Prostate gland (tissue), 2 donors: ENCODE measurements around the gene FANCD2OS. TPM values are rescaled to one million over a fixed set of nuclear protein-coding genes. Genes with fewer than 3 reads are reported as not detected.

Source experiments
- DNase-seq: peaks from one replicate; pipeline ENCODE4 v3.0.0-alpha.2; 2019; ENCODE audit warnings: low spot score
- H3K27ac ChIP-seq, 2 donors: fragments of 200-600 bp; sonication (generic); 2 replicates each; pipeline ENCODE4 v1.5.1; 2017 to 2019
- H3K27me3 ChIP-seq: fragments of 200-600 bp; sonication (generic); replicated peaks from 2 replicates; pipeline ENCODE4 v1.5.1; 2019; ENCODE audit not compliant: insufficient read depth
- H3K36me3 ChIP-seq, 2 donors: fragments of 200-600 bp; sonication (generic); 1 replicate in 1 of 2; 2 replicates in 1 of 2; pipeline versions ENCODE4 v1.5.1 to v1.8.1; 2017 to 2019
- H3K4me1 ChIP-seq: fragments of 200-600 bp; sonication (generic); replicated peaks from 2 replicates; pipeline ENCODE4 v1.5.1; 2019
- H3K4me3 ChIP-seq, 2 donors: fragments of 200-600 bp; sonication (generic); 2 replicates each; pipeline ENCODE4 v1.5.1; 2017 to 2019
- H3K9me3 ChIP-seq: fragments of 200-600 bp; sonication (generic); 2 replicates; pipeline ENCODE4 v1.5.1; 2017
- POLR2A ChIP-seq: fragments of 450-650 bp; IDR thresholded peaks from one replicate; pipeline ENCODE4 v1.6.1; 2016; ENCODE audit warnings: antibody characterized with exemption, mild to moderate bottlenecking
- POLR2AphosphoS5 ChIP-seq: sonication (generic); formaldehyde crosslinking; IDR thresholded peaks from one replicate; pipeline ENCODE4 v1.6.1; 2017; ENCODE audit warnings: antibody characterized with exemption
- WGBS: methylation state at CpG from one replicate; pipeline ENCODE4 v1.1.5; 2018; 5-methylcytosine and 5-hydroxymethylcytosine counted together
- intact Hi-C: fragments of 100-400 bp; cut with DNase I; formaldehyde crosslinking; loops from one replicate; pipeline ENCODE4 v1.14.2; 2022
- total RNA-seq, 2 donors: library from RNA; depleted of rRNA; stranded (reverse); fragments of >200 nt; gene quantifications; one replicate each; pipeline ENCODE4 v1.1.0, GENCODE V29; 2016
- TF ChIP-seq, protein P1 (sequence below), 4 experiments: fragments of 200-600 bp in 2 of 4; fragments of 450-650 bp in 2 of 4; sonication (generic) in 2 of 4; IDR thresholded peaks; 1 replicate in 3 of 4; 2 replicates in 1 of 4; pipeline ENCODE4 v1.5.1; 2016 to 2019; ENCODE audit warnings: antibody characterized with exemption in 4 of 4, mild to moderate bottlenecking in 2 of 4, moderate library complexity in 2 of 4

Gene FANCD2OS
- total RNA-seq, 2 donors from 2014 or later: 1.1 to 2.3 TPM

GRCh38 chr3:10119376-10119775, 11.3 kb upstream of the FANCD2OS start:
- intact Hi-C loops: loop anchor here (10.0 kb wide), 2 partner anchors 105 to 175 kb away; no protein-coding TSS in a partner anchor
- Histone ChIP-seq H3K4me3 (no peak overlapping the region), H3K9me3 (no peaks in the 10 kb centered on the region), H3K27ac (no peak overlapping the region), H3K36me3 (no peaks in the 10 kb centered on the region), H3K27me3 (no peaks in the 10 kb centered on the region), H3K4me1 (no peaks in the 10 kb centered on the region)
- 84% methylated on average over 4 of the region's 4 CpGs for WGBS
- TF ChIP-seq, protein P1, sequence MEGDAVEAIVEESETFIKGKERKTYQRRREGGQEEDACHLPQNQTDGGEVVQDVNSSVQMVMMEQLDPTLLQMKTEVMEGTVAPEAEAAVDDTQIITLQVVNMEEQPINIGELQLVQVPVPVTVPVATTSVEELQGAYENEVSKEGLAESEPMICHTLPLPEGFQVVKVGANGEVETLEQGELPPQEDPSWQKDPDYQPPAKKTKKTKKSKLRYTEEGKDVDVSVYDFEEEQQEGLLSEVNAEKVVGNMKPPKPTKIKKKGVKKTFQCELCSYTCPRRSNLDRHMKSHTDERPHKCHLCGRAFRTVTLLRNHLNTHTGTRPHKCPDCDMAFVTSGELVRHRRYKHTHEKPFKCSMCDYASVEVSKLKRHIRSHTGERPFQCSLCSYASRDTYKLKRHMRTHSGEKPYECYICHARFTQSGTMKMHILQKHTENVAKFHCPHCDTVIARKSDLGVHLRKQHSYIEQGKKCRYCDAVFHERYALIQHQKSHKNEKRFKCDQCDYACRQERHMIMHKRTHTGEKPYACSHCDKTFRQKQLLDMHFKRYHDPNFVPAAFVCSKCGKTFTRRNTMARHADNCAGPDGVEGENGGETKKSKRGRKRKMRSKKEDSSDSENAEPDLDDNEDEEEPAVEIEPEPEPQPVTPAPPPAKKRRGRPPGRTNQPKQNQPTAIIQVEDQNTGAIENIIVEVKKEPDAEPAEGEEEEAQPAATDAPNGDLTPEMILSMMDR (IDR thresholded peaks at IDR 0.05): no peak
- TF ChIP-seq POLR2A (no peak), POLR2AphosphoS5 (no peak)
- DNase-seq: no peak

- no peaks in the 10 kb centered on the region for H3K36me3 ChIP-seq
- H3K4me3 ChIP-seq: no peak overlapping the region
- no peak for DNase-seq
- WGBS: 87% methylated on average over 4 of the region's 4 CpGs
- TF ChIP-seq, protein P1 (IDR thresholded peaks at IDR 0.05): no peak
- TF ChIP-seq POLR2A (no peak), POLR2AphosphoS5 (no peak)
- no peaks in the 10 kb centered on the region for H3K9me3 ChIP-seq
- no peaks in the 10 kb centered on the region for H3K4me1 ChIP-seq
- H3K27ac ChIP-seq: no peak overlapping the region
- H3K27me3 ChIP-seq: no peaks in the 10 kb centered on the region
- intact Hi-C loops: loop anchor here (10.0 kb wide), 2 partner anchors 108 to 172 kb away; no protein-coding TSS in a partner anchor
Observed at GRCh38 chr3:10116928-10117327, 8.9 kb upstream of the FANCD2OS start.

- H3K4me3 ChIP-seq: peak overlapping the region; percentile 75 to 84
- no peaks in the 10 kb centered on the region for H3K36me3 ChIP-seq
- TF ChIP-seq POLR2A: no peak
- TF ChIP-seq, protein P1 (IDR thresholded peaks at IDR 0.05): no peak
- TF ChIP-seq POLR2AphosphoS5: no peak
- H3K9me3 ChIP-seq: no peaks in the 10 kb centered on the region
- H3K27ac ChIP-seq: peak overlapping the region; percentile 68 to 74
- no peaks in the 10 kb centered on the region for H3K4me1 ChIP-seq
- 0% methylated on average over 10 of the region's 10 CpGs for WGBS
- H3K27me3 ChIP-seq: no peaks in the 10 kb centered on the region
- no peak for DNase-seq
- intact Hi-C loops: loop anchor here (10.0 kb wide), 2 partner anchors 109 to 171 kb away; no protein-coding TSS in a partner anchor
Observed at GRCh38 chr3:10116138-10116460, 8.0 kb upstream of the FANCD2OS start.

- WGBS: under 1% methylated on average over 45 of the region's 54 CpGs
- intact Hi-C loops: loop anchor here (10.0 kb wide), 2 partner anchors 109 to 171 kb away; no protein-coding TSS in a partner anchor
- peak; percentile 94 for DNase-seq
- Histone ChIP-seq H3K4me3 (peak within 1 kb of the TSS; percentile 75 to 84), H3K27me3 (no peaks in the 10 kb centered on the region), H3K36me3 (no peaks in the 10 kb centered on the region), H3K9me3 (no peaks in the 10 kb centered on the region), H3K27ac (peak within 1 kb of the TSS; percentile 68 to 74), H3K4me1 (no peaks in the 10 kb centered on the region)
- TF ChIP-seq POLR2AphosphoS5 (peak; percentile 98), POLR2A (peak; percentile 83)
- TF ChIP-seq, protein P1 (IDR thresholded peaks at IDR 0.05): peak in 2 of 4 experiments; percentile 21 to 27
Observed at GRCh38 chr3:10115326-10116137, 7.5 kb upstream of the FANCD2OS start, which contains the start of gene BRK1. TSS of gene BRK1 (plus strand) at chr3:10115675. CDS start at chr3:10115702, 27 bp downstream.
